ENCODE results near the gene ATP13A3.

The ATP13A3 gene

DNA sequence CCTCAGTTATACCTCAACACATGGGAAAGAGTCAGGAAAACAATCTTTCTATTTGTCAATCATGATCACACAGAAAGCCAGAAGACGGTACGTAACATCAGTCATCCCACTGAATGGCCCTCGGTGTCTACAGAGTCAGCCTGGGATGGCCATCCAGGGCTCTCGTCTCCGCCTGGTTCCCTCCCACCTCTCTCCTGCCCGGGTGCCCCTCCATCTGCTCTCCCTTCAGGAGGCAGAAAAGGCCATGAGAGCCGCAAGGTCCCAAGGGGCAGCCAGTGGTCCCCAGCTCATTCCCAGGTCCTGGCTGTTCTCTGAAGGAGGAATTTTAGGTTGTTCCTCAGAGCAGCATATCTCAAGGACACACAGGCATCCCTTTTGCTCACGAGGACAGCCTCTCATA lies 112.9 kb downstream of the ATP13A3 start:
- no peak for DNase-seq (ENCODE audit: low spot score in 2 of 2)

GRCh38 chr3:194373028-194373427 lies 113.8 kb downstream of the ATP13A3 start:
- Mint-ChIP-seq H3K4me3 (no peak overlapping the region), H3K36me3 (no peaks in the 10 kb centered on the region), H3K9me3 (no peaks in the 10 kb centered on the region), H3K27ac (no peak overlapping the region), H3K4me1 (peaks cover 8% of the 10 kb centered on the region)
- no peak for ATAC-seq
- no peak for DNase-seq (ENCODE audit: low spot score in 2 of 2)

More for the DNA sequence above, 112.9 kb downstream of the ATP13A3 start:
- no peak for ATAC-seq
- Mint-ChIP-seq H3K4me1 (peaks cover 4% of the 10 kb centered on the region), H3K36me3 (no peaks in the 10 kb centered on the region), H3K9me3 (no peaks in the 10 kb centered on the region), H3K4me3 (no peak overlapping the region), H3K27ac (no peak overlapping the region)

- no peak overlapping the region for H3K4me3 Mint-ChIP-seq
- DNase-seq (ENCODE audit: low spot score in 2 of 2), result no peak
- H3K9me3 Mint-ChIP-seq, result no peaks in the 10 kb centered on the region
- no peak for ATAC-seq
- H3K27ac Mint-ChIP-seq, result no peak overlapping the region
- H3K36me3 Mint-ChIP-seq, result no peaks in the 10 kb centered on the region
- H3K4me1 Mint-ChIP-seq, result peaks cover 9% of the 10 kb centered on the region
Observed at GRCh38 chr3:194370753-194371152, 116.0 kb downstream of the ATP13A3 start.

GRCh38 chr3:194369522-194370279 lies 117.1 kb downstream of the ATP13A3 start, which contains the start of gene LRRC15:
Gene LRRC15, minus strand, starts transcription at chr3:194369743. Its CDS starts 8,700 bp downstream, at chr3:194361043.
- peak; percentile 42 for ATAC-seq
- H3K4me1 Mint-ChIP-seq, result peaks cover 5% of the 10 kb centered on the region
- DNase-seq (ENCODE audit: low spot score in 2 of 2), result no peak
- H3K4me3 Mint-ChIP-seq, result no peak within 1 kb of the TSS
- no peaks in the 10 kb centered on the region for H3K36me3 Mint-ChIP-seq
- H3K9me3 Mint-ChIP-seq, result no peaks in the 10 kb centered on the region
- H3K27ac Mint-ChIP-seq, result no peak within 1 kb of the TSS

- ATAC-seq, result no peak
- DNase-seq (ENCODE audit: low spot score in 2 of 2), result no peak
- H3K4me1 Mint-ChIP-seq, result peaks cover 5% of the 10 kb centered on the region
Observed at GRCh38 chr3:194368918-194369317, 117.9 kb downstream of the ATP13A3 start.

DNA sequence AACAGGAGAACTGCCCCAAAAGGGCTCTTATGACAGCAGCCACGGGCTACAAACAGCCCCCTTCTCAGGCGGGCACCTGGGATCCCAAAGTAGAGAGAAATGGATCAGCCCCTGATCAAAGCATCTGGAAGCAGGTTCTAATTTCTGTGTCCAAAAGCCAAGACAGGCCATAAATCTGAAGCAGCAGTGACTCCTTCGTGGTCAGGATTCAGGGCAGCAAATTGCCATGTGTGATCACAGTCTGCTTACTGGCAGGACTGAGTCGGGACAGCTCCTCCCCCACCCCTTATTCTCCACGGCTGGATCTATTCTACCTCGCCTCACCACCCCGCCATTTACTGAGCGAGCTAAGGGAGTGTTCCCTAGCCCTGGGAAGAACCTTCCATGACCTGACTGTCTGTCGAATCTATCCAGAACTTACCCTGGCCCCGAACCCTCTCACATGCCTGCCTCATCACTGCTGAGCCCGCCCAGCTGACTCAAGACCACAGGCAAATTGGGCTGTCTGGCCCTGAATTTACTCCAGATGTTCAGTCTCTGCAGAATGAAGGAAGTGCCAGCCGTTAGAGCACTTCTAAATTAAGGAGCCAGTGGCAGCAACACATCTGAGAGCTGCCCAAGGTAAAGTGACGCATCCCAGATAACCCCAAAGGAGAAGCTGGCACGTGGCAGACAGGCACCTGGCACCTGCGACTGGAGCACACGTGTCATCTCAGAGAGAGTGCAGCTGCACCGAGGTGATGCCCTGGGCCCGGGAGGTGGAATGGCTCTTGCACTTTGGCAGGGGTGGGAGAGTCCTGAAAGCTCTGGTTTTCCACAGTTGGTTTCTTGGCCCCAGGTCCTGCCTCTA lies 118.6 kb downstream of the ATP13A3 start:
- Mint-ChIP-seq H3K9me3 (no peaks in the 10 kb centered on the region), H3K4me1 (peaks cover 5% of the 10 kb centered on the region), H3K27ac (no peak overlapping the region), H3K4me3 (no peak overlapping the region), H3K36me3 (no peaks in the 10 kb centered on the region)
- DNase-seq (ENCODE audit: low spot score in 2 of 2) (no peak), ATAC-seq (no peak)

More at GRCh38 chr3:194368918-194369317, 117.9 kb downstream of the ATP13A3 start:
- Mint-ChIP-seq H3K27ac (no peak overlapping the region), H3K4me3 (no peak overlapping the region), H3K9me3 (no peaks in the 10 kb centered on the region), H3K36me3 (no peaks in the 10 kb centered on the region)

GRCh38 chr3:194365978-194366490 lies 120.8 kb downstream of the ATP13A3 start:
- ATAC-seq (no peak), DNase-seq (ENCODE audit: low spot score in 2 of 2) (no peak)
- Mint-ChIP-seq H3K27ac (no peak overlapping the region), H3K4me1 (peaks cover 5% of the 10 kb centered on the region), H3K9me3 (no peaks in the 10 kb centered on the region), H3K36me3 (no peaks in the 10 kb centered on the region), H3K4me3 (no peak overlapping the region)

DNA sequence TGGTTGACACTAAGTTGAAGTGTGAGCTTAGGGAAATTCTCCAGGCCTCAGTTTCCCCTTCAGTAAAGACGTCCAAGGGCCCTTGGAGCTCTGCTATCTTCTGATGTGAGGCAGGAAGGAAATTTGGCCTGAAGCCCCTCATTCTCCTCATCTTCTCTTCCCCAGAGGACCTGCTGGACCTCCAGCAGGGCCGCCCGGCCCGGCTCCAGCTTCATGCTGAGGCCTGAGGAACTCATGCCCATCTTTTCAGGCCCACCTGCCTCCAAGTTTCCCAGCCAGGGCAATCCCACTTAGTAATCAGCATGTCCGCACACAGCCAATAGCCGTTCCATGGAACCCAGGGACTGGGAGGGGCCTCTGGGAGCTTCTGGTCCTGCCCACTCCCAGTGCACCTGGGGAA lies 121.3 kb downstream of the ATP13A3 start:
- Mint-ChIP-seq H3K4me1 (peaks cover 5% of the 10 kb centered on the region), H3K36me3 (no peaks in the 10 kb centered on the region), H3K9me3 (no peaks in the 10 kb centered on the region), H3K4me3 (no peak overlapping the region), H3K27ac (no peak overlapping the region)
- DNase-seq (ENCODE audit: low spot score in 2 of 2) (no peak), ATAC-seq (no peak)

GRCh38 chr3:194364652-194365434 lies 122.0 kb downstream of the ATP13A3 start:
- H3K27ac Mint-ChIP-seq, result no peak overlapping the region
- no peaks in the 10 kb centered on the region for H3K9me3 Mint-ChIP-seq
- H3K4me1 Mint-ChIP-seq, result peaks cover 5% of the 10 kb centered on the region
- DNase-seq (ENCODE audit: low spot score in 2 of 2) (no peak), ATAC-seq (no peak)
- H3K36me3 Mint-ChIP-seq, result no peaks in the 10 kb centered on the region
- H3K4me3 Mint-ChIP-seq, result no peak overlapping the region

GRCh38 chr3:194364314-194364651 lies 122.5 kb downstream of the ATP13A3 start:
- DNase-seq (ENCODE audit: low spot score in 2 of 2) (no peak), ATAC-seq (no peak)
- H3K27ac Mint-ChIP-seq, result no peak overlapping the region
- no peaks in the 10 kb centered on the region for H3K9me3 Mint-ChIP-seq
- peaks cover 5% of the 10 kb centered on the region for H3K4me1 Mint-ChIP-seq
- H3K36me3 Mint-ChIP-seq, result no peaks in the 10 kb centered on the region
- no peak overlapping the region for H3K4me3 Mint-ChIP-seq

DNA sequence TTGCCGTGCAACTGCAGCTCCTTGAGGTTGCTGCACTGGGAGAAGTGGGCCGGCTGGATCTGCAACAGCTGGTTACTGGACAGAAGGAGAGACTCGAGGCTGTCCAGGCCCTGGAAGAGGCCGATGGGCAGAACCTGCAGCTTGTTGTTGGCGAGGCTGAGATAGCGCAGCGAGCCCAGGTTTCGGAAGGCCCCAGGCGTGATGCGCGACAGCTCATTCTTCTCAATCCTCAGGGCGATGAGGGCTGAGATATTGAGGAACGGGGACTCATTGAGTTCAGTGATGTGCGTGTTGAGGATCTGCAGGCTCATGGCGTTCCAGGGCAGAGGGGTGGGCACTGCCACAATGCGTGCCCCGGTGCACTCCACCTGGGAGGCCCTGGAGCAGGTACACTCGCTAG lies 126.2 kb downstream of the ATP13A3 start:
- Mint-ChIP-seq H3K9me3 (no peaks in the 10 kb centered on the region), H3K4me3 (no peak overlapping the region), H3K27ac (no peak overlapping the region), H3K36me3 (no peaks in the 10 kb centered on the region), H3K4me1 (no peaks in the 10 kb centered on the region)
- DNase-seq (ENCODE audit: low spot score in 2 of 2), result no peak
- no peak for ATAC-seq

DNA sequence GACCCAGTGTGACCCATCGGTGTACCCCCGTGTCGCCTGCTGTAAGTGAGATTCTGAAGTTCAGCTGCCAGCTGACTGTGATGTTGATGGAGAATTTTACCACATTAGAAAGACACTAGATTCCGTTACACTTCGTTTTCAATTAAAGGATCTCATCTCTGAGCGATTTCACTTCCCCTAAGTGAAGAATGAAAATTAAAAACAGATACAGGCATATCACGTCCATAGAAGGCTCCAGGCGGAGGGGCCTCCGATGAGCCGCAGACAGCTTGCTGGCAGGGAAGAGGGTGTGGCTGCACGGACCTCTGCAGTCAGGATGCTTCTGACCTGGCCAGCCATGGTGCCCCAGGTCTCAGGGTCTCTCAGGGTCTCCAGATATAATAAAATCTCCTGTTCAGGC lies 129.1 kb downstream of the ATP13A3 start:
- Mint-ChIP-seq H3K4me3 (no peak overlapping the region), H3K9me3 (no peaks in the 10 kb centered on the region), H3K27ac (no peak overlapping the region), H3K36me3 (no peaks in the 10 kb centered on the region), H3K4me1 (no peaks in the 10 kb centered on the region)
- ATAC-seq, result no peak
- no peak for DNase-seq (ENCODE audit: low spot score in 2 of 2)

DNA sequence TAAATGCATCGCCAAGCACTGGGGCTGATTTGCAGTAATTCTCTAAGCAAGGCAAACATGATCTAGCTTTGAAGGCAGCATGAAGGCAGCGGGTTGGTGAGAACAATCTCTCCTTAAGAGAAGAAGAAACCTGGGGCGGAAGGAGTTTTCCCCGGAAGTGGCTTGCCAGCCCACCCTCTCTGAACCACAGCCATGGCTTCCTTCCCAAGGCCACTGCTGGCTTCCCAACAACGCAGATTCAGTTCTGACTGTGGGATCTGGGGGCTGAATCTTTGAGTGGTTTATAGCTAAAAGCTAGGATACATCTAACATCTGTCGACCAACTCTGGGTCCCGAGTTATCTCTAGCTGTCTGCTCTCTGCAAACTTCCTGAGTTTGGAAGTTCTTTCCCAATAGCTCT lies 131.4 kb downstream of the ATP13A3 start:
- Mint-ChIP-seq H3K36me3 (no peaks in the 10 kb centered on the region), H3K27ac (no peak overlapping the region), H3K9me3 (no peaks in the 10 kb centered on the region), H3K4me1 (no peaks in the 10 kb centered on the region), H3K4me3 (no peak overlapping the region)
- ATAC-seq (no peak), DNase-seq (ENCODE audit: low spot score in 2 of 2) (no peak)

DNA sequence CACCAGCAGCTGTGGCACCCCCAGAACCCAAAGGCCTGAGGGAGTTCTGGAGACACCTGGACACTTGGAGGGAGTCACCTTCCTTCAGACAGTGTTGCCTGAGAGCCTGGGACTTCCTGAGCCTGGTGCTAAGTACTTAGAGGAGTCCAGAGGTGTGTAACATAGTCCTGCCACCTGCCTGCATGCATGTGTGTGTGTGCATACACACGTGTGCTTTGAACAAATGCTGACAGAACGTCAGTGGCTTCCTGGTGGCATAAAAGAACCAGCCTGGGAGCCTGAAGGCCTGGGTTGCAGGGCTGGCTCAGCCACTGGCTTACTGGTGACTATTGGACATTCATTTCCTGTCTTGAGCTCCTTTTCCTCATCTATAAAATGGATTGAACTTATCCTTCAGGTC lies 132.5 kb downstream of the ATP13A3 start:
- Mint-ChIP-seq H3K27ac (no peak overlapping the region), H3K36me3 (no peaks in the 10 kb centered on the region), H3K4me3 (no peak overlapping the region), H3K9me3 (no peaks in the 10 kb centered on the region), H3K4me1 (no peaks in the 10 kb centered on the region)
- ATAC-seq (no peak), DNase-seq (ENCODE audit: low spot score in 2 of 2) (no peak)
